HG02588 (cell line): ENCODE data around the gene OSTM1.
"Not testable (repeated sequence)": the region's sequence is repeated elsewhere in the genome, so short reads cannot be mapped to it uniquely, and the experiment has no call there.

ENCODE experiments used
- ATAC-seq: cut with Tn5 transposase; IDR thresholded peaks from one replicate; pipeline ENCODE4 v1.9.1; 2021; ENCODE audit warnings: mild to moderate bottlenecking, moderate library complexity; ENCODE audit not compliant: unreplicated experiment

The OSTM1 gene

GRCh38 chr6:108024427-108025073 lies 50.0 kb downstream of the OSTM1 start:
- no peak for ATAC-seq

- no peak for ATAC-seq
Measured at GRCh38 chr6:108020472-108021116, 53.9 kb downstream of the OSTM1 start.

- ATAC-seq: not testable (repeated sequence)
Measured at GRCh38 chr6:108016283-108016682, 58.3 kb downstream of the OSTM1 start.

GRCh38 chr6:108013787-108014439 lies 60.6 kb downstream of the OSTM1 start:
- ATAC-seq: no peak

GRCh38 chr6:108009894-108010293 lies 64.6 kb downstream of the OSTM1 start:
- no peak for ATAC-seq

GRCh38 chr6:108009258-108009657 lies 65.3 kb downstream of the OSTM1 start:
- not testable (repeated sequence) for ATAC-seq

- ATAC-seq: no peak
Measured at GRCh38 chr6:108008363-108008762, 66.2 kb downstream of the OSTM1 start.

GRCh38 chr6:108005961-108006360 lies 68.6 kb downstream of the OSTM1 start:
- ATAC-seq: no peak

- no peak for ATAC-seq
Measured at GRCh38 chr6:108004861-108005260, 69.7 kb downstream of the OSTM1 start.

- ATAC-seq: no peak
Measured at GRCh38 chr6:108002365-108003221, 71.9 kb downstream of the OSTM1 start.

- no peak for ATAC-seq
Measured at GRCh38 chr6:108001696-108002231, 72.8 kb downstream of the OSTM1 start.

GRCh38 chr6:108000259-108000658 lies 74.3 kb downstream of the OSTM1 start:
- ATAC-seq: not testable (repeated sequence)

- ATAC-seq: no peak
Measured at GRCh38 chr6:107999341-107999740, 75.2 kb downstream of the OSTM1 start.

GRCh38 chr6:107991772-107992550 lies 82.6 kb downstream of the OSTM1 start:
- ATAC-seq: no peak
